Measurements from ENCODE around the gene GRIK5. TPM values are rescaled to one million over a fixed set of nuclear protein-coding genes. Genes with fewer than 3 reads are reported as not detected.
A peak's percentile ranks its signal among the peaks of the same experiment; 100 is the strongest.
"Not testable (repeated sequence)": the region's sequence is repeated elsewhere in the genome, so short reads cannot be mapped to it uniquely, and the experiment has no call there.

GRIK5 gene
- total RNA-seq, 2 donors from 2014 or later: 3.5 to 4.0 TPM

DNA sequence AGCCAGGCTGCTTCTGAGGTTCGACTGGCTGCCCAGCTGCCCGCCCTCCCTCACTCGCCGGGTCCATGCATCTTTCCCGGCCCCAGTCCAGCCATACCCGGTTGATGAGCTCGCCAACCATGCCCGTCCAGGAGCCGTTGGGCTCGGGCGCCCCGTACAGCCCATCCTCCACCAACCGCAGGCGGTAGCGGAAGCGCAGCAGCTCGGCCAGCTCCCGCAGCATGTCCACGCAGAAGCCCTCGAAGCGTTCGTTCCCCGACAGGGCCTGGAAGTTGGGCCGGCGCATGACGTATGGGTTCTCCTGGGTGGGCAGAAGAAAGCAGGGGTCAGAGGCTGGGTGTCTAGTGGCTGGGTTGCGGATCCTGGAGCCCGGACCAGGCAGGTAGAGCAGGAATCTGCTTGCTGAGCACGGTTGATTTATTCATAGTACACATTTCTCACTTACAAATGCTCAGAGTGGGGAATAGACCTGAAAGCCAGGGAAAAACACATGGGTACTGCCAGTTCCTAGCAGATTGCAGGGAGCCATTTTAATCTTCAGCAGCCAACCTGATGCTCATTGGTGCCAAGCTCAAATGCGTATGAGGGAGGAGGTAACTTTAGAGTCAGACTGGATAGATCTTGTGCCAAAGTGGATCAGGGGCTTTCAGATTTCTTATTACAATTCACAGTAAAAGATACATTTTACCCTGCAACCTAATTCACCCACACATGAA is 27.4 kb downstream of the GRIK5 start:
- DNase-seq (ENCODE audit: low spot score in 2 of 2) (no peak), ATAC-seq (no peak)
- Mint-ChIP-seq H3K36me3 (no peaks in the 10 kb centered on the region), H3K9me3 (no peaks in the 10 kb centered on the region), H3K27ac (no peak overlapping the region)

GRCh38 chr19:42040491-42040890 is 29.5 kb downstream of the GRIK5 start:
- ATAC-seq: not testable (repeated sequence)

GRCh38 chr19:42040031-42040430 is 30.0 kb downstream of the GRIK5 start:
- no peak for DNase-seq (ENCODE audit: low spot score in 2 of 2)
- Mint-ChIP-seq H3K27ac (no peak overlapping the region), H3K9me3 (no peaks in the 10 kb centered on the region), H3K36me3 (no peaks in the 10 kb centered on the region)
- ATAC-seq: no peak

More at GRCh38 chr19:42040491-42040890, 29.5 kb downstream of the GRIK5 start:
- not testable (repeated sequence) for H3K36me3 Mint-ChIP-seq; DNase-seq (ENCODE audit: low spot score in 2 of 2); H3K9me3 Mint-ChIP-seq; H3K27ac Mint-ChIP-seq

GRCh38 chr19:42038666-42039065 is 31.3 kb downstream of the GRIK5 start:
- Mint-ChIP-seq H3K27ac (no peak overlapping the region), H3K36me3 (no peaks in the 10 kb centered on the region), H3K9me3 (no peaks in the 10 kb centered on the region)
- DNase-seq (ENCODE audit: low spot score in 2 of 2) (no peak), ATAC-seq (no peak)

- DNase-seq (ENCODE audit: low spot score in 2 of 2) (no peak), ATAC-seq (no peak)
- H3K27ac Mint-ChIP-seq: no peak overlapping the region
- H3K9me3 Mint-ChIP-seq: no peaks in the 10 kb centered on the region
- H3K36me3 Mint-ChIP-seq: no peaks in the 10 kb centered on the region
These were observed 32.4 kb downstream of the GRIK5 start for GRCh38 chr19:42037649-42038048.

DNA sequence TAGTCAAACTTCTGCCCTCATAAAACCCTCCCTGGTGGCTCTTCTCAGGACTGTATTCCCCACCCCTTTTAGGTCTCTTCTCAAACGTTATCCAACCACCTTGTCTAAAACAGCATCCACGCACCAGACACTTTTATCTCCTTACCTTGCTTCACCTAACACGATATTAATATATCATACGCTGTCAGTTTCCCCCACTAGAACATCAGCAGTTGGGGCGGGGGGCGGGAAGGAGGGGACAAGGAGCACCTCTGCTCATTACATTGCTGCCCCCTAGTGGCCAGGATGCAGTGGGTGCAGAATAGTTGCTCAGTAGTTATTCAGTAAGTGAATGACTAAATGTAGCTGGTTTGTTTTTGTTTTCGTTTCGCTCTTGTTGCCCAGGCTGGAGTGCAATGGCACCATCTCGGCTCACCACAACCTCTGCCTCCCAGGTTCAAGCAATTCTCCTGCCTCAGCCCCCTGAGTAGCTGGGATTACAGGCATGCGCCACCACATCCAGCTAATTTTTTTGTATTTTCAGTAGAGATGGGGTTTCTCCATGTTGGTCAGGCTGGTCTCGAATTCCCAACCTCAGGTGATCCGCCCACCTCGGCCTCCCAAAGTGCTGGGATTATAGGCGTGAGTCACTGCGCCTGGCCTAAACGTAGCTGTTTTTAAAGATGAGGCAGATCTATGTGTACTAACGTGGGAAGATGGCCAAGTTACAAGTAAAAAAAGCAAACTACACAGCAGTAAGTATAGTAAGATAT is 35.2 kb downstream of the GRIK5 start:
- not testable (repeated sequence) for H3K9me3 Mint-ChIP-seq, H3K27ac Mint-ChIP-seq, H3K36me3 Mint-ChIP-seq
- DNase-seq (ENCODE audit: low spot score in 2 of 2) (peak in 1 of 2 donors; percentile 73), ATAC-seq (peak; percentile 94 to 98)

DNA sequence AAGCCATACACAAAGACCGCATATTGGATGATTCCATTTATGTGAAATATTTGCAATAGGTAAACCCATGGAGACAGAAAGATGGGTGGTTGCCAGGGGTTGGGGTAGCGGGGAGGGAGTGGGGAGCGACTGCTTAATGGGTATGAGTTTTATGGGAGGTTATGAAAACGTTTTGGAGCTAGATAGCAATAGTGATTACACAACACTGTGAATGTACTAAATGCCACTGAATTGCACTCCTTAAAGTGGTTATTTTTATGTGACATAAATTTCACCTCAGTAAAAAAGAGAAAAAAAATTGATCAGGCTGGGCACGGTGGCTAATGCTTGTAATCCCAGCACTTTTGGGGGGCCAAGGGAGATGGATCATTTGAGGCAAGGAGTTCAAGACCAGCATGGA is 36.6 kb downstream of the GRIK5 start:
- DNase-seq (ENCODE audit: low spot score in 2 of 2) (no peak), ATAC-seq (no peak)
- Mint-ChIP-seq H3K36me3 (no peaks in the 10 kb centered on the region), H3K27ac (no peak overlapping the region), H3K9me3 (no peaks in the 10 kb centered on the region)

DNA sequence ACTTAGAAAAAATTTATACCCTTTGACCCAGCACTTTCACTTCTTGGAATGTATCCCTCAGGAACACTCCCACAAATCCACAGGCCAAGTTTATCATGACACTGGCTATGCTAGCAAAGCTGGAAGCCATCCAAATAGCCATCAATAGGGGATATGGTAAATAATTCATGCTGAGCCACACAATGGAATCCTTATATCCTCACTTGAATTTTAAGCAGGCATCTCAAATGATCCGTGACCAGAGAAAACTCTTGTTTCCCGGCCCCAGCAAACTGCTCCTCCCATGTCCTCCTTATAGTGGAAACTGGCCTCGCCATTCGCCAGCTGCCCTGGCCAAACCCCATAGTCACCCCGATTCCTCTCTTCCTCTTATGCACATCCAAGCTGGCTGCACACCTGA is 37.6 kb downstream of the GRIK5 start:
- no peak for ATAC-seq
- no peaks in the 10 kb centered on the region for H3K9me3 Mint-ChIP-seq
- no peaks in the 10 kb centered on the region for H3K36me3 Mint-ChIP-seq
- no peak overlapping the region for H3K27ac Mint-ChIP-seq
- DNase-seq (ENCODE audit: low spot score in 2 of 2): no peak

GRCh38 chr19:42030645-42031440 is 39.2 kb downstream of the GRIK5 start:
- no peaks in the 10 kb centered on the region for H3K36me3 Mint-ChIP-seq
- H3K27ac Mint-ChIP-seq: no peak overlapping the region
- no peak for ATAC-seq
- no peaks in the 10 kb centered on the region for H3K9me3 Mint-ChIP-seq
- no peak for DNase-seq (ENCODE audit: low spot score in 2 of 2)

- Mint-ChIP-seq H3K9me3 (no peaks in the 10 kb centered on the region), H3K36me3 (no peaks in the 10 kb centered on the region), H3K27ac (no peak overlapping the region)
- DNase-seq (ENCODE audit: low spot score in 2 of 2) (peak in 1 of 2 donors; percentile 70), ATAC-seq (no peak)
These were observed 41.4 kb downstream of the GRIK5 start for GRCh38 chr19:42028304-42029216.

DNA sequence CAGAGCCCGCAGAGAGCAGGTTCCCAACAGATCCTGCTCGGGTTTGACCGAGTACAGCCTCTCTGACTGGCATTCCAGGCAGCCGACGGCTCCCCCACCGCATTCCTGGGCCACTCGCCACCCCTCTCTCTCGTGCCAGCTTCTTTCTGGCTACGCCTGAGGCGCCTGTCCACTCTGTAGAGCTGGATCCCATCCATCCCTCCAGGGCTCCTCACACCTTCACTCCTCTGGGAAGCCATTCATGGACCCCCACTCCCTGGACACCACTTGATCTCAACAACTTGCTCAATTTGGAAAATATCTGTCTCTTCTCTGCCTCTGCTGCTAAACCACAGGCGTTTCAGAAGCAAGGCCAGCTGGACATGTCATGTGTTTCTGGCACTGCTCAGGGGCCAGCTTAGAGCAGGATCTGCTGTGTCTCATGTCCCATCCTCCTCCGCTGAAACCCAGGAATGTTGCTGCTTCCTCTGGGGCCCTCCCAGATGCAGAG is 45.3 kb downstream of the GRIK5 start:
- H3K9me3 Mint-ChIP-seq: no peaks in the 10 kb centered on the region
- no peak for DNase-seq (ENCODE audit: low spot score in 2 of 2)
- no peaks in the 10 kb centered on the region for H3K36me3 Mint-ChIP-seq
- no peak for ATAC-seq
- no peak overlapping the region for H3K27ac Mint-ChIP-seq

DNA sequence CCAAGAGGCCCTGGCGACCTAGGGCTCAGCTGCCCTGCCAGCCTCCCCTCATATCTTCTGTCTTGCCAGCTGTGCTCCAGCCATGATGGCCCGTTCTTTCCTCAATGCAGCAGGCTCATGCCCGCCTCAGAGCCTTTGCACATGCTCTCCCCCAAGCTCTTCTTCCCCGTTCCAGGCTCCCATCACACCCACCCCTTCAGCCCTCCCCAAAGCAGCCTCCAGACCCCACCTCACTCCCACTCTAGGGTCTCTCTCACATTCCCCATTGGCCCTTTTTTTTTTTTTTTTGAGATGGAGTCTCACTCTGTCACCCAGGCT is 46.1 kb downstream of the GRIK5 start:
- ATAC-seq: peak in 1 of 2 donors; percentile 20

GRCh38 chr19:42023121-42023942 is 46.7 kb downstream of the GRIK5 start:
- DNase-seq (ENCODE audit: low spot score in 2 of 2): peak in 1 of 2 donors; percentile 34
- no peaks in the 10 kb centered on the region for H3K9me3 Mint-ChIP-seq
- H3K27ac Mint-ChIP-seq: peak overlapping the region in 1 of 2 donors; percentile 0
- peak; percentile 28 to 43 for ATAC-seq
- no peaks in the 10 kb centered on the region for H3K36me3 Mint-ChIP-seq

More for the DNA sequence above, 46.1 kb downstream of the GRIK5 start:
- Mint-ChIP-seq H3K9me3 (no peaks in the 10 kb centered on the region), H3K36me3 (no peaks in the 10 kb centered on the region), H3K27ac (peak overlapping the region in 1 of 2 donors; percentile 0)
- no peak for DNase-seq (ENCODE audit: low spot score in 2 of 2)

- ATAC-seq (no peak), DNase-seq (ENCODE audit: low spot score in 2 of 2) (no peak)
- Mint-ChIP-seq H3K36me3 (no peaks in the 10 kb centered on the region), H3K27ac (no peak overlapping the region), H3K9me3 (no peaks in the 10 kb centered on the region)
These were observed 47.4 kb downstream of the GRIK5 start for GRCh38 chr19:42022616-42023015.

- ATAC-seq (no peak), DNase-seq (ENCODE audit: low spot score in 2 of 2) (no peak)
- H3K9me3 Mint-ChIP-seq: no peaks in the 10 kb centered on the region
- H3K36me3 Mint-ChIP-seq: no peaks in the 10 kb centered on the region
- no peak overlapping the region for H3K27ac Mint-ChIP-seq
These were observed 48.8 kb downstream of the GRIK5 start for GRCh38 chr19:42021185-42021584.

Data from activated naive CD4-positive, alpha-beta T cell treated with anti-CD3 and anti-CD28 coated beads, Interleukin-2, amount 50 U/mL, for 72 hours (primary cell).